ENCODE data around the gene SLC25A12. TPM values are rescaled to one million over a fixed set of nuclear protein-coding genes. Genes with fewer than 3 reads are reported as not detected.

Gene SLC25A12
- total and polyA plus RNA-seq, 2 of the 13 experiments (the other 11 are each of a cell fraction or from before 2014, with no cell fraction given), result 8.1 to 15.9 TPM

DNA sequence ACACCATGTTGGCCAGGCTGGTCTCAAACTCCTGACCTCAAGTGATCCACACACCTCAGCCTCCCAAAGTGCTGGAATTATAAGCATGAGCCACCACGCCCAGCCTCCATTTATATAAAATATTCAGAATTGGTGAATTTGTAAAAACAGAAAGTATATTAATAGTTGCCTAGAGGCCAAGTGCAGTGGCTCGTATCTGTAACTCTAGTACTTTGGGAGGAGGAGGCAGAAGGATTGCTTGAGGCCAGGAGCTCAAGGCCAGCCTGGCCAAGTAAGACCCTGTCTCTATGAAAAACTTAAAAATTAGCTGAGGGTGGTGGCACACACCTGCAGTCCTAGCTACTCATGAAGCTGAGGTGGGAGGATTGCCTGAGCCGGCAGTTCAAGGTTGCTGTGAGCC, 89.6 kb downstream of the SLC25A12 start (continued):
- TF ChIP-seq MAZ (IDR thresholded peaks at IDR 0.05; ENCODE audit: borderline replicate concordance, low read depth, low read length) (no peak), MAZ (CRISPR knock-in tag; IDR thresholded peaks at IDR 0.05; ENCODE audit: low read depth) (no peak), FOSL2 (CRISPR knock-in tag; IDR thresholded peaks at IDR 0.05) (no peak), HDAC2 (CRISPR knock-in tag; IDR thresholded peaks at IDR 0.05) (no peak), ZNF703 (CRISPR knock-in tag; IDR thresholded peaks at IDR 0.05; ENCODE audit: borderline replicate concordance) (no peak), ZNF501 (CRISPR knock-in tag; IDR thresholded peaks at IDR 0.05) (no peak), NR2F2 (IDR thresholded peaks at IDR 0.05; ENCODE audit: borderline replicate concordance, low read depth) (no peak)
- TF ChIP-seq, protein P1, sequence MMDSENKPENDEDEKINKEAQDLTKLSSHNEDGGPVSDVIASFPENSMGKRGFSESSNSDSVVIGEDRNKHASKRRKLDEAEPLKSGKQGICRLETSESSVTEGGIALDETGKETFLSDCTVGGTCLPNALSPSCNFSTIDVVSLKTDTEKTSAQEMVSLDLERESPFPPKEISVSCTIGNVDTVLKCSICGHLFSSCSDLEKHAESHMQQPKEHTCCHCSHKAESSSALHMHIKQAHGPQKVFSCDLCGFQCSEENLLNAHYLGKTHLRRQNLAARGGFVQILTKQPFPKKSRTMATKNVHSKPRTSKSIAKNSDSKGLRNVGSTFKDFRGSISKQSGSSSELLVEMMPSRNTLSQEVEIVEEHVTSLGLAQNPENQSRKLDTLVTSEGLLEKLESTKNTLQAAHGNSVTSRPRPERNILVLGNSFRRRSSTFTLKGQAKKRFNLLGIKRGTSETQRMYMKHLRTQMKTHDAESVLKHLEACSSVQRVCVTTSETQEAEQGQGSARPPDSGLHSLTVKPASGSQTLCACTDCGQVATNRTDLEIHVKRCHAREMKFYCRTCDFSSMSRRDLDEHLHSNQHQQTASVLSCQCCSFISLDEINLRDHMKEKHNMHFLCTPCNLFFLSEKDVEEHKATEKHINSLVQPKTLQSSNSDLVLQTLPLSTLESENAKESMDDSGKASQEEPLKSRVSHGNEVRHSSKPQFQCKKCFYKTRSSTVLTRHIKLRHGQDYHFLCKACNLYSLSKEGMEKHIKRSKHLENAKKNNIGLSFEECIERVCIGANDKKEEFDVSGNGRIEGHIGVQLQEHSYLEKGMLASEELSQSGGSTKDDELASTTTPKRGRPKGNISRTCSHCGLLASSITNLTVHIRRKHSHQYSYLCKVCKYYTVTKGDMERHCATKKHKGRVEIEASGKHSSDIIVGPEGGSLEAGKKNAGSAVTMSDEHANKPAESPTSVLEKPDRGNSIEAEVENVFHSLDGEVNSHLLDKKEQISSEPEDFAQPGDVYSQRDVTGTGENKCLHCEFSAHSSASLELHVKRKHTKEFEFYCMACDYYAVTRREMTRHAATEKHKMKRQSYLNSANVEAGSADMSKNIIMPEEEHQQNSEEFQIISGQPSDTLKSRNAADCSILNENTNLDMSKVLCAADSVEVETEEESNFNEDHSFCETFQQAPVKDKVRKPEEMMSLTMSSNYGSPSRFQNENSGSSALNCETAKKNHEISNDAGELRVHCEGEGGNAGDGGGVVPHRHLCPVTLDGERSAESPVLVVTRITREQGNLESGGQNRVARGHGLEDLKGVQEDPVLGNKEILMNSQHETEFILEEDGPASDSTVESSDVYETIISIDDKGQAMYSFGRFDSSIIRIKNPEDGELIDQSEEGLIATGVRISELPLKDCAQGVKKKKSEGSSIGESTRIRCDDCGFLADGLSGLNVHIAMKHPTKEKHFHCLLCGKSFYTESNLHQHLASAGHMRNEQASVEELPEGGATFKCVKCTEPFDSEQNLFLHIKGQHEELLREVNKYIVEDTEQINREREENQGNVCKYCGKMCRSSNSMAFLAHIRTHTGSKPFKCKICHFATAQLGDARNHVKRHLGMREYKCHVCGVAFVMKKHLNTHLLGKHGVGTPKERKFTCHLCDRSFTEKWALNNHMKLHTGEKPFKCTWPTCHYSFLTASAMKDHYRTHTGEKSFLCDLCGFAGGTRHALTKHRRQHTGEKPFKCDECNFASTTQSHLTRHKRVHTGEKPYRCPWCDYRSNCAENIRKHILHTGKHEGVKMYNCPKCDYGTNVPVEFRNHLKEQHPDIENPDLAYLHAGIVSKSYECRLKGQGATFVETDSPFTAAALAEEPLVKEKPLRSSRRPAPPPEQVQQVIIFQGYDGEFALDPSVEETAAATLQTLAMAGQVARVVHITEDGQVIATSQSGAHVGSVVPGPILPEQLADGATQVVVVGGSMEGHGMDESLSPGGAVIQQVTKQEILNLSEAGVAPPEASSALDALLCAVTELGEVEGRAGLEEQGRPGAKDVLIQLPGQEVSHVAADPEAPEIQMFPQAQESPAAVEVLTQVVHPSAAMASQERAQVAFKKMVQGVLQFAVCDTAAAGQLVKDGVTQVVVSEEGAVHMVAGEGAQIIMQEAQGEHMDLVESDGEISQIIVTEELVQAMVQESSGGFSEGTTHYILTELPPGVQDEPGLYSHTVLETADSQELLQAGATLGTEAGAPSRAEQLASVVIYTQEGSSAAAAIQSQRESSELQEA (CRISPR knock-in tag; IDR thresholded peaks at IDR 0.05; ENCODE audit: not compliant biosample characterization), result no peak
